T-helper 22 cell (primary cell): Measurements from ENCODE around the gene TPCN2.
"Not testable (repeated sequence)": the region's sequence is repeated elsewhere in the genome, so short reads cannot be mapped to it uniquely, and the experiment has no call there.

ENCODE experiments used
- DNase-seq: peaks from one replicate; pipeline ENCODE4 v3.0.0-alpha.2; 2020; ENCODE audit warnings: low read depth

The TPCN2 gene

GRCh38 chr11:69076129-69076791 lies 27.5 kb downstream of the TPCN2 start:
- DNase-seq = no peak

GRCh38 chr11:69076977-69077376 lies 28.2 kb downstream of the TPCN2 start:
- DNase-seq = not testable (repeated sequence)

GRCh38 chr11:69078508-69078907 lies 29.8 kb downstream of the TPCN2 start:
- DNase-seq = no peak

GRCh38 chr11:69078930-69079605 lies 30.3 kb downstream of the TPCN2 start:
- no peak for DNase-seq

GRCh38 chr11:69079661-69080256 lies 31.0 kb downstream of the TPCN2 start:
- DNase-seq = no peak

- DNase-seq = no peak
These were observed 31.7 kb downstream of the TPCN2 start for GRCh38 chr11:69080257-69080995.

- DNase-seq = no peak
These were observed 32.4 kb downstream of the TPCN2 start for GRCh38 chr11:69081180-69081579.

- DNase-seq = no peak
These were observed 35.0 kb downstream of the TPCN2 start for GRCh38 chr11:69083531-69084247.

GRCh38 chr11:69084371-69084770 lies 35.6 kb downstream of the TPCN2 start:
- DNase-seq = no peak

GRCh38 chr11:69085490-69086095 lies 36.9 kb downstream of the TPCN2 start:
- no peak for DNase-seq

- no peak for DNase-seq
These were observed 37.7 kb downstream of the TPCN2 start for GRCh38 chr11:69086152-69087132.

- no peak for DNase-seq
These were observed 38.4 kb downstream of the TPCN2 start for GRCh38 chr11:69087133-69087524.

- no peak for DNase-seq
These were observed 39.1 kb downstream of the TPCN2 start for GRCh38 chr11:69087811-69088210.

- no peak for DNase-seq
These were observed 40.0 kb downstream of the TPCN2 start for GRCh38 chr11:69088676-69089146.

GRCh38 chr11:69089258-69089657 lies 40.5 kb downstream of the TPCN2 start:
- no peak for DNase-seq

- no peak for DNase-seq
These were observed 43.0 kb downstream of the TPCN2 start for GRCh38 chr11:69091638-69092165.

- no peak for DNase-seq
These were observed 43.5 kb downstream of the TPCN2 start for GRCh38 chr11:69092263-69092662.

GRCh38 chr11:69093106-69093505 lies 44.4 kb downstream of the TPCN2 start:
- DNase-seq = no peak

GRCh38 chr11:69094111-69094914 lies 45.6 kb downstream of the TPCN2 start:
- no peak for DNase-seq
